HCT116 (cell line): ENCODE data around the gene PTPRO.

Source experiments
- EZH2 ChIP-seq: fragments of 200-600 bp; sonication (generic); IDR thresholded peaks from 2 replicates; pipeline ENCODE4 v1.6.1; 2017; ENCODE audit warnings: antibody characterized with exemption, mixed run types
- FOSL1 ChIP-seq: IDR thresholded peaks from 2 replicates; pipeline ENCODE4 v1.6.1; 2012; ENCODE audit warnings: low read depth
- POLR2A ChIP-seq: IDR thresholded peaks from 2 replicates; pipeline ENCODE4 v1.7.0; 2011; ENCODE audit warnings: borderline replicate concordance; ENCODE audit not compliant: insufficient read depth, insufficient read length; ENCODE audit errors: extremely low read depth
- POLR2AphosphoS5 ChIP-seq: IDR thresholded peaks from 2 replicates; pipeline ENCODE4 v1.6.1; 2011; ENCODE audit warnings: mild to moderate bottlenecking, low read depth, low read length, moderate library complexity
- RAD21 ChIP-seq: IDR thresholded peaks from 2 replicates; pipeline ENCODE4 v1.6.1; 2012; ENCODE audit warnings: low read depth, mild to moderate bottlenecking
- REST ChIP-seq: IDR thresholded peaks from 2 replicates; pipeline ENCODE4 v1.6.1; 2012; ENCODE audit warnings: low read depth
- SIN3A ChIP-seq: IDR thresholded peaks from 2 replicates; pipeline ENCODE4 v1.6.1; 2012; ENCODE audit warnings: low read depth
- SP1 ChIP-seq: IDR thresholded peaks from 2 replicates; pipeline ENCODE4 v1.6.1; 2012; ENCODE audit warnings: low read depth
- TCF7L2 ChIP-seq: IDR thresholded peaks from 2 replicates; pipeline ENCODE4 v1.7.0; 2011; ENCODE audit warnings: borderline replicate concordance, inconsistent platforms; ENCODE audit not compliant: insufficient read depth, insufficient read length; ENCODE audit errors: extremely low read depth
- YY1 ChIP-seq: IDR thresholded peaks from 2 replicates; pipeline ENCODE4 v1.6.1; 2011; ENCODE audit warnings: low read length, low read depth, moderate library complexity, mild to moderate bottlenecking; ENCODE audit not compliant: insufficient replicate concordance; ENCODE audit errors: extremely low read depth
- ZNF274 ChIP-seq: fragments of 200-500 bp; sonication (Bioruptor generic); IDR thresholded peaks from 2 replicates; pipeline ENCODE4 v1.6.1; 2014; ENCODE audit warnings: mild to moderate bottlenecking, low read depth, low read length, inconsistent platforms
- TF ChIP-seq, protein P1 (sequence below), 3 experiments: fragments of 200-600 bp in 1 of 3; sonication (generic) in 1 of 3; IDR thresholded peaks in 2 of 3; conservative IDR thresholded peaks in 1 of 3; 2 replicates each; pipeline ENCODE4 v1.5.1; 2012 to 2017; ENCODE audit warnings: low read depth in 2 of 3, low read length in 2 of 3, antibody characterized with exemption in 1 of 3, borderline replicate concordance in 1 of 3, control low read depth in 1 of 3, mild to moderate bottlenecking in 1 of 3, mixed read lengths in 1 of 3, mixed run types in 1 of 3, moderate library complexity in 1 of 3; ENCODE audit not compliant: insufficient read depth in 1 of 3
- TF ChIP-seq, protein P2 (sequence below): IDR thresholded peaks from 2 replicates; pipeline ENCODE4 v1.6.1; 2011; ENCODE audit warnings: mild to moderate bottlenecking, low read length, moderate library complexity; ENCODE audit not compliant: insufficient replicate concordance; ENCODE audit errors: extremely low read depth
- TF ChIP-seq, protein P3 (sequence below): IDR thresholded peaks from 2 replicates; pipeline ENCODE4 v1.6.1; 2012

DNA sequence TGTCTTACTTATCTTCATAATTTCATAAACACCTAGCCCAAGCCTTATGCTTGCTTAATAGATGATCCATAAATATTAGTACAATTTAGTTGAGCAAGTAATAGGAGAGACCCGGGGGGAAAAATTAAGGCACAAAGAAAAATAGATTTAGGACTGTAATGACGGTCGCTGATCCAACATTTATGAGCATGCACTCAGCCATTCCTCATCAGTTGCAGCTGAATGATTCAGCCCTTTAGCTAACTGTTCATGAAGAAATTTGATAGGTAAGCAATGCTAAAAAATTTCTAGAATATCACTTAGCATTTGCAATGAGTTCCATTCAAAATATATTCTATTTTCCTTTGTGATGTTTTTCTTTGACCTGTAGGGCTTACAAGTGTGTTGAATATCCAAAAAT, 163.2 kb downstream of the PTPRO start:
- no peak for TF ChIP-seq EZH2
- TF ChIP-seq, protein P1, sequence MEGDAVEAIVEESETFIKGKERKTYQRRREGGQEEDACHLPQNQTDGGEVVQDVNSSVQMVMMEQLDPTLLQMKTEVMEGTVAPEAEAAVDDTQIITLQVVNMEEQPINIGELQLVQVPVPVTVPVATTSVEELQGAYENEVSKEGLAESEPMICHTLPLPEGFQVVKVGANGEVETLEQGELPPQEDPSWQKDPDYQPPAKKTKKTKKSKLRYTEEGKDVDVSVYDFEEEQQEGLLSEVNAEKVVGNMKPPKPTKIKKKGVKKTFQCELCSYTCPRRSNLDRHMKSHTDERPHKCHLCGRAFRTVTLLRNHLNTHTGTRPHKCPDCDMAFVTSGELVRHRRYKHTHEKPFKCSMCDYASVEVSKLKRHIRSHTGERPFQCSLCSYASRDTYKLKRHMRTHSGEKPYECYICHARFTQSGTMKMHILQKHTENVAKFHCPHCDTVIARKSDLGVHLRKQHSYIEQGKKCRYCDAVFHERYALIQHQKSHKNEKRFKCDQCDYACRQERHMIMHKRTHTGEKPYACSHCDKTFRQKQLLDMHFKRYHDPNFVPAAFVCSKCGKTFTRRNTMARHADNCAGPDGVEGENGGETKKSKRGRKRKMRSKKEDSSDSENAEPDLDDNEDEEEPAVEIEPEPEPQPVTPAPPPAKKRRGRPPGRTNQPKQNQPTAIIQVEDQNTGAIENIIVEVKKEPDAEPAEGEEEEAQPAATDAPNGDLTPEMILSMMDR (IDR thresholded peaks at IDR 0.05 in 2 of 3, conservative IDR thresholded peaks at IDR 0.05 in 1 of 3; ENCODE audit: borderline replicate concordance in 1 of 3, insufficient read depth in 1 of 3, low read depth in 2 of 3, low read length in 2 of 3), result no peak
- no peak for TF ChIP-seq POLR2AphosphoS5
- TF ChIP-seq REST, result no peak
- no peak for TF ChIP-seq TCF7L2
- TF ChIP-seq RAD21, result no peak
- no peak for TF ChIP-seq SIN3A
- TF ChIP-seq, protein P2, sequence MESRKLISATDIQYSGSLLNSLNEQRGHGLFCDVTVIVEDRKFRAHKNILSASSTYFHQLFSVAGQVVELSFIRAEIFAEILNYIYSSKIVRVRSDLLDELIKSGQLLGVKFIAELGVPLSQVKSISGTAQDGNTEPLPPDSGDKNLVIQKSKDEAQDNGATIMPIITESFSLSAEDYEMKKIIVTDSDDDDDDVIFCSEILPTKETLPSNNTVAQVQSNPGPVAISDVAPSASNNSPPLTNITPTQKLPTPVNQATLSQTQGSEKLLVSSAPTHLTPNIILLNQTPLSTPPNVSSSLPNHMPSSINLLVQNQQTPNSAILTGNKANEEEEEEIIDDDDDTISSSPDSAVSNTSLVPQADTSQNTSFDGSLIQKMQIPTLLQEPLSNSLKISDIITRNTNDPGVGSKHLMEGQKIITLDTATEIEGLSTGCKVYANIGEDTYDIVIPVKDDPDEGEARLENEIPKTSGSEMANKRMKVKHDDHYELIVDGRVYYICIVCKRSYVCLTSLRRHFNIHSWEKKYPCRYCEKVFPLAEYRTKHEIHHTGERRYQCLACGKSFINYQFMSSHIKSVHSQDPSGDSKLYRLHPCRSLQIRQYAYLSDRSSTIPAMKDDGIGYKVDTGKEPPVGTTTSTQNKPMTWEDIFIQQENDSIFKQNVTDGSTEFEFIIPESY, result no peak
- TF ChIP-seq, protein P3, sequence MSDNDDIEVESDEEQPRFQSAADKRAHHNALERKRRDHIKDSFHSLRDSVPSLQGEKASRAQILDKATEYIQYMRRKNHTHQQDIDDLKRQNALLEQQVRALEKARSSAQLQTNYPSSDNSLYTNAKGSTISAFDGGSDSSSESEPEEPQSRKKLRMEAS, result no peak
- no peak for TF ChIP-seq POLR2A
- TF ChIP-seq ZNF274, result no peak
- no peak for TF ChIP-seq SP1
- no peak for TF ChIP-seq FOSL1
- TF ChIP-seq YY1, result no peak
